Epithelial cell of esophagus (primary cell): ENCODE results near the gene SMIM13.

Source experiments
- DNase-seq: peaks from one replicate; pipeline ENCODE4 v3.0.0; 2010; ENCODE audit warnings: low read depth
- H3K4me3 ChIP-seq: 2 replicates; pipeline ENCODE4 v1.5.1; 2011; ENCODE audit warnings: mild to moderate bottlenecking, low read length, control low read depth
- CTCF ChIP-seq: IDR thresholded peaks from 2 replicates; pipeline ENCODE4 v1.5.1; 2011; ENCODE audit warnings: low read depth, mild to moderate bottlenecking, low read length, control low read depth, inconsistent platforms; ENCODE audit not compliant: insufficient read depth; ENCODE audit errors: missing control alignments

SMIM13 gene

DNA sequence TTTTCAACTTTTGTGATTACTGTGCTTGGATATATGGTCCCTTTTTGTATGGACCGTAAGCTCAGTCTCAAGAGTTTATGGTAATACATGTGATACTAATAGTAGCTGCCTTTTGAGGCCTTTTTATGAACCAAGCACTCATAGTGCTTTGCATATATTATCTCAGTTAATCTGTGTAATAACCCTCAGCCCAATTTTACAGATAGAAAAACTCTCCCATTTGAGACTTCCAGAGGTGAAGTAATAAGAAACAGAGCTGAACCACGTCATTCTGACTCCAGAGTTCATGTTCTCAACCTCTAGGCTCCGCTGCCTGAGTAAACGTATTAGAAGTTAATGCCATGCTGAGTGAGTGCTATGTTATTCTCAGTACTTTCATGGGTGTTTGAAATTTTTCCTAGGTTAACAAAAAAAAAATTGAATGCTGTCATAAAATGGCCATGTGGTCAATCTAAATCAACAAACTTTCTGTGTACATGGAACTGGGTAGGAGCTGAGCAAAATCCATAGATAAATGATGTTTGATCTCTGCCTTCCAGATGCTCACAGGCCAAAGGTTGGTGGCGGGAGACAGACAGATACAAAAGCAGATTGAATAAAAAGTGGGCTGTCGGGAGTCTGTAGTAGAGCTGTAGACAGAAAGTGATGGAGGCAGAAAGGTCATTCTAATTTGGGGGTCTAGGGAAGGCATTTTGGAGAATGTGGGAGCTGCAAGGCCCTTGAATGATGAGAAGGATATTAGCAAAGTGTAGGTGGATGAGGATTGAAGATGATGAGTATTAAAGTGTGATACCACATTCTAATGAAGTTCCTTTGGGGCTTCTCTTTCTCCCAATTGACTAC lies 26.9 kb upstream of the SMIM13 start:
- no peak for TF ChIP-seq CTCF
- DNase-seq, result no peak
- H3K4me3 ChIP-seq, result no peak overlapping the region

DNA sequence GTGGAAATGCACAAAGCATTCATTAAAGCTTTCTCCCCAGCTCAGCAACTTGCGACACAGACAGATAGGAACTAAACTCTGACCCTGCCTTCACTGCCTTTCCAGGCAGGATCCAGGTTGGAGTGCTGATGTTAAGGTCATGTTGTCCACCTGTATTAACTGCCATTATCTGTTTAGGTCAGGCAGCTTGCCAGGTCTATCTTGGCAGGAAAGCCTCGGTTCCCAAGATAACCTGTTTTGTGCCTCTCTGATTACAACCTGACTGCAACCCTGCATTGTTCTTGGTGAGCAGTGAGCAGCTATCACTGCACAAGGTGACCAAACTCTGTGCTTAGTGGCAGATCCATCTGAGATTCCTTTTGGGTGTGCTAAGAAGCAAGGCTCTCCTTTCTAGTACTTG lies 26.3 kb upstream of the SMIM13 start:
- TF ChIP-seq CTCF, result no peak
- no peak overlapping the region for H3K4me3 ChIP-seq
- no peak for DNase-seq

GRCh38 chr6:11069760-11070159 lies 23.9 kb upstream of the SMIM13 start:
- no peak overlapping the region for H3K4me3 ChIP-seq
- TF ChIP-seq CTCF, result no peak
- peak; percentile 65 for DNase-seq

- H3K4me3 ChIP-seq, result no peak overlapping the region
- DNase-seq, result no peak
- TF ChIP-seq CTCF, result no peak
Observed at GRCh38 chr6:11072101-11072500, 21.5 kb upstream of the SMIM13 start.

DNA sequence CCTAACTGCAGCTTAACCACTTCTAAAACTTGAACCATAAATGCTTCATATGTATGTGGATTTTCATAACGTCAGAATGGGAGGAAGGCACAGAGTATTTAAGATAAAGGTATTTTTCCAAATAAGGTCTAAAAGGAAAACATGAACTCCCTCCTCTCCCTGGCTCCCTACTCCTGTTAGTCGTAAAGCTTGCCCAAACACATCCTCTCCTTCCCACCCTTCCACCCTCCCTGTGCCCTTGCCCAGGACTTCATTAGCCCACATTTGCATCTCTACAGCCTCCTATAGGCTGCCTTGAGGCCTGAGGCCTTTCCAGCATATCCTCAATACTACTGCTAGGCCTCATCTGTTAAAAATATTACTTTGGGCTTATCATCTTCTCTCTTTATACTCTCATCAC lies 17.1 kb upstream of the SMIM13 start:
- TF ChIP-seq CTCF, result no peak
- peak; percentile 49 for DNase-seq
- no peak overlapping the region for H3K4me3 ChIP-seq

DNA sequence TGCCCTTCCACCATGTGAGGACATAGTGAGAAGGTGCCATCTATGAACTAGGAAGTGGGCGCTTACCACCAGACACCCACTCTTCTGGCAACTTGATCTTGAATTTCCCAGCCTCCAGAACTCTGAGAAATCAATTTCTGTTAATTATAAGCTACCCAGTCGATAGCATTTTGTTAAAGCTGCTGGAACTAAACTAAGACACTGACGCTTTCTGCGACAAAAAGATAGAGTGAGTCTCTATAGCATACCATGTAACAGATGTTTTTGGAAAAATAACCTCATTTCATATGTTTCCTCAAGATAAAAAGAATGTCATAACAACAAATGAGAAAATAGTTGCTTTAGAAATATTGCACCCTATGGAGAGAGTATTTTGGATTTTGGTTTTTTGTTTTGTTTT lies 15.4 kb upstream of the SMIM13 start:
- DNase-seq, result no peak
- no peak for TF ChIP-seq CTCF
- no peak overlapping the region for H3K4me3 ChIP-seq

- no peak for TF ChIP-seq CTCF
- no peak for DNase-seq
- no peak overlapping the region for H3K4me3 ChIP-seq
Observed at GRCh38 chr6:11080296-11080695, 13.3 kb upstream of the SMIM13 start.
